Transverse colon (tissue), 3 donors: ENCODE results near the gene TWNK.

ENCODE experiments used
- EP300 ChIP-seq: sonication (generic); formaldehyde crosslinking; IDR thresholded peaks from one replicate; pipeline ENCODE4 v1.6.1; 2017; ENCODE audit warnings: antibody characterized with exemption, low read depth
- POLR2A ChIP-seq: fragments of 450-650 bp; IDR thresholded peaks from one replicate; pipeline ENCODE4 v1.6.1; 2016; ENCODE audit warnings: antibody characterized with exemption, mild to moderate bottlenecking, moderate library complexity
- TF ChIP-seq, protein P1 (sequence below), 5 experiments: fragments of 200-600 bp in 3 of 5; fragments of 450-650 bp in 2 of 5; sonication (generic) in 3 of 5; IDR thresholded peaks; 1 replicate in 2 of 5; 2 replicates in 3 of 5; pipeline ENCODE4 v1.5.1; 2016 to 2017; ENCODE audit warnings: antibody characterized with exemption in 5 of 5, inconsistent platforms in 3 of 5, mild to moderate bottlenecking in 2 of 5, moderate library complexity in 1 of 5

DNA sequence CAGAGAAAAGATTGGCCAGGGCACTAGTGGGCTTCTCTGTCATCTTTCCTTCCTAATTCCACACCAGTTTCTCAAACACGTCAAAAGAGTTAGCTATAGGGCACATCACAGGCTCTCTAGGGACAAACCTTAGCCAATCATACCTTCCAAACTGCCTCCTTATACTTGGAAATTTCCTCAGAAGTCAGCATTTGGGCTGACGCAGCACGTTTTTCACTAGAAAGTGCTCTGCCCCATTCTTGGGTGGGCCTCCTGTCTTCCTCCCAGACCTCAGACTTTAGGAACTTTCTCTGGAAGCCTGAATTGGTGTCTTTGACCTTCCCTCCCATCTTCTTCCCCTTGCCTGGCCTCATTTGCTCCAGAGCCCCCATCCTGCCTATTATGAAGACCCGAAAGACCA lies 54.8 kb downstream of the TWNK start:
- TF ChIP-seq, protein P1, sequence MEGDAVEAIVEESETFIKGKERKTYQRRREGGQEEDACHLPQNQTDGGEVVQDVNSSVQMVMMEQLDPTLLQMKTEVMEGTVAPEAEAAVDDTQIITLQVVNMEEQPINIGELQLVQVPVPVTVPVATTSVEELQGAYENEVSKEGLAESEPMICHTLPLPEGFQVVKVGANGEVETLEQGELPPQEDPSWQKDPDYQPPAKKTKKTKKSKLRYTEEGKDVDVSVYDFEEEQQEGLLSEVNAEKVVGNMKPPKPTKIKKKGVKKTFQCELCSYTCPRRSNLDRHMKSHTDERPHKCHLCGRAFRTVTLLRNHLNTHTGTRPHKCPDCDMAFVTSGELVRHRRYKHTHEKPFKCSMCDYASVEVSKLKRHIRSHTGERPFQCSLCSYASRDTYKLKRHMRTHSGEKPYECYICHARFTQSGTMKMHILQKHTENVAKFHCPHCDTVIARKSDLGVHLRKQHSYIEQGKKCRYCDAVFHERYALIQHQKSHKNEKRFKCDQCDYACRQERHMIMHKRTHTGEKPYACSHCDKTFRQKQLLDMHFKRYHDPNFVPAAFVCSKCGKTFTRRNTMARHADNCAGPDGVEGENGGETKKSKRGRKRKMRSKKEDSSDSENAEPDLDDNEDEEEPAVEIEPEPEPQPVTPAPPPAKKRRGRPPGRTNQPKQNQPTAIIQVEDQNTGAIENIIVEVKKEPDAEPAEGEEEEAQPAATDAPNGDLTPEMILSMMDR (IDR thresholded peaks at IDR 0.05), result no peak
- TF ChIP-seq POLR2A (no peak), EP300 (no peak)
